Right kidney (tissue), 1 donor: ENCODE data around the gene TMEM127.

Source experiments
- DNase-seq: peaks from one replicate; pipeline ENCODE4 v3.0.0-alpha.2; 2016

TMEM127 gene

GRCh38 chr2:96207073-96207773 is 58.6 kb downstream of the TMEM127 start:
- DNase-seq = no peak

DNA sequence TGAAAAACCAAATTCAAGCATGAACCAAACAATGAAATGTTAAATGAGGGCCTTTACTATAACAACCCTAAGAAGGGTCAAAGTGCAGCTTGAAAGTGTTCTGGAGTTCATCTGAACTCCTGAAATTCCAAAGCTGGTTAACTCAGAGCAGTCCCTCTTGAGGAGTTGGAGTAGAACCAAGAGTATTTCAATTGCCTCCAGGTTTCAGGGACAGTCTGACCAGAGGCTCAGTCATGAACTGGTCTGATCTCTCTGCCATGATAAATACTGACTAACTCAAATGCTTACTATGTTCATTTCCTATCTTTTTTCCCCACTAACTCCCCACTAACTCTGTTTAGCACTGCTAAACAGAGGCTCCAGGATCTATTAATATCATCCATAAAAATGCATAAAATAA is 59.9 kb downstream of the TMEM127 start:
- no peak for DNase-seq

GRCh38 chr2:96204836-96205624 is 60.8 kb downstream of the TMEM127 start:
- no peak for DNase-seq

DNA sequence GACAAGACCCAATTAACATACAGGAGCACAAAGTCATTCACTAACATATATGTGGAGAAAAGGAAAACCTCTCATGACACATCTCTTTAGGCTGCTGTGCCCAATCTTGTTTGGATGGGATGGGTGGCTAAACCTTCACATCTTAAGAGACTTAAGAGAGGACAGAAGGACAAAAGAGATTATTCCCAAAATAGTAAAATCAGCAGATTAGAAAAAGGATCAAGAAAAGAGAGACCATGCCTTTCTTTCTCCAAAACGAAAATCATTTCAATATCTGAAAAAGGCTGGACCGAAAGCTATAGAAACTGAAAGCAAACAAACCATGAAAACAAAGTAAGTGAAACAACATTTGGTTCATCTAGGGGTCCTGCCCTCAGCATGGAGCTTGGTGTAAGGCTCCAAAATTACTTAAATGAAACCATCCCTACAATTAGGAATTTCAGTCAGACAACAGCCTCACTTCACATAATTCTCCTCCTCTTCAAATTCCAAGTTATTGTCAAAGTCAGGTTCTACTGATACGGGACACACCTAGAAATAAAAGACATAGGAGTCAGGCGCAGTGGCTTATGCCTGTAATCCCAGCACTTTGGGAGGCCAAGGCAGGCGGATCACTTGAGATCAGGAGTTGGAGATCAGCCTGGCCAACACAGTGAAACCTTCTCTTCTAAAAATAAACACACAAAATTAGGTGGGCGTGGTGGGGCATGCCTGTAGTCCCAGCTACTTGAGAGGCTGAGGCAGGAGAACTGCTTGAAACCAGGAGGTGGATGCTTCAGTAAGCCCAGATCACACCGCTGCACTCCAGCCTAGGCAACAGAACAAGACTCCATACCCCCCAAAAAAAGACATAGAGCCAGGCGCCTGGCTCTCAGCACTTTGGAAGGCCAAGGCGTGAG is 62.4 kb downstream of the TMEM127 start:
- no peak for DNase-seq

DNA sequence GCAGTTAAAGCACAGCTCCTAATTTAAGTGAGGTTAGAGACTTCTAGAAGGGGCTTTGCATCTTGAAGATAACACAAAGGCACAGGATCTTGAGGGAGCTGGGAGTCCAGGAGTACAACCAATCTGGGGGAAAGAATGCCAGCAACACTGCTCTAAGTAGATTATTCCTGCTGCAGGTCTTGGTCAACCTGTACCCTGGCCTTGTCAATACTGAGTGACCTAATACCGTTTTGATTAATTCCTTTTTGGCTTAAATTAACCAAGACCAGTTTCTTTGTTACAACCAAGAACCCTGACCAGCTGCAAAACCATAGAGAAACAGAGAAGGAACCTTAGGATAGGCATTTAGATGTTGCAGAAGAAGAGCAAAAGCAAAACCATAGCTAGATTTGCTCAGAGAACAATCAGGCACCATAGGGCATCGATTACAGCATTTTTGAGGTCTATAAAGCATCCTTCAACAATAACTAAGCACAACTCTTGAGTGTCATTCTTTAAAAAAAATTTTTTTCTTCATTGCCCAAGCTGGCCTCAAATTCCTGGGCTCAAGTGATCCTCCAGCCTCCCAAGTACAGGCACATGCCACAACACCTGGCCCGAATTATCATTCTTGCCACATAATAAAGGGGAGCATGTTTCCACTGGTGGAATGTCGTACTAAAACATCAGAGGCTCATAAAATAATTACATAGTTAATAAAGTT is 63.5 kb downstream of the TMEM127 start:
- DNase-seq = no peak

DNA sequence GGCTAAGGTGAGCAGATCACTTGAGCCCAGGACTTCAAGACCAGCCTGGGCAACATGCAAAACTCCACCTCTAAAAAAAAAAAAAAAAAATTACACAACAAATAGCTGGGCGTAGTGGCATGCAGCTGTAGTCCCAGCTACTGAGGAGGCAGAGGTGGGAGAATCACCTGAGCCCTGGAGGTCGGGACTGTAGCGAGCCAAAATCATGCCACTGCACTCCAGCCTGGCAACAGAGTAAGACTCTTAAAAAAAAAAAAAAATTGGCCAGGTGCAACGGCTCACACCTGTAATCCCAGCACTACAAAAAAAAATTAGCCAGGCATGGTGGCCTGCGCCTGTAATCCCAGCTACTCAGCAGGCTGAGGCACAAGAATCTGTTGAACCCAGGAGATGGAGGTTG is 64.5 kb downstream of the TMEM127 start:
- no peak for DNase-seq

GRCh38 chr2:96198921-96199320 is 66.9 kb downstream of the TMEM127 start:
- no peak for DNase-seq
